Activated CD4-positive, alpha-beta T cell treated with anti-CD3 and anti-CD28 coated beads, Interleukin-2, amount 50 U/mL, for 1 hour (primary cell): Measurements from ENCODE around the gene DOCK10.

Experiments
- DNase-seq: peaks from one replicate; pipeline ENCODE4 v3.0.0-alpha.2; 2020

Gene DOCK10

GRCh38 chr2:224909885-224910573 lies 132.2 kb downstream of the DOCK10 start:
- no peak for DNase-seq

GRCh38 chr2:224908818-224909217 lies 133.4 kb downstream of the DOCK10 start:
- DNase-seq: no peak

- no peak for DNase-seq
These were observed 137.9 kb downstream of the DOCK10 start for GRCh38 chr2:224904381-224904780.

- DNase-seq: no peak
These were observed 138.6 kb downstream of the DOCK10 start for GRCh38 chr2:224903621-224904020.

- no peak for DNase-seq
These were observed 141.1 kb downstream of the DOCK10 start for GRCh38 chr2:224901121-224901676.

- no peak for DNase-seq
These were observed 146.9 kb downstream of the DOCK10 start for GRCh38 chr2:224895377-224895776.

GRCh38 chr2:224894356-224894755 lies 147.9 kb downstream of the DOCK10 start:
- DNase-seq: no peak

GRCh38 chr2:224893848-224894247 lies 148.4 kb downstream of the DOCK10 start:
- DNase-seq: no peak

- no peak for DNase-seq
These were observed 149.6 kb downstream of the DOCK10 start for GRCh38 chr2:224892574-224893204.

GRCh38 chr2:224890372-224890771 lies 151.9 kb downstream of the DOCK10 start:
- DNase-seq: no peak

GRCh38 chr2:224887141-224887540 lies 155.1 kb downstream of the DOCK10 start:
- DNase-seq: no peak

- DNase-seq: no peak
These were observed 156.3 kb downstream of the DOCK10 start for GRCh38 chr2:224885836-224886547.

- DNase-seq: no peak
These were observed 157.0 kb downstream of the DOCK10 start for GRCh38 chr2:224885291-224885690.

- DNase-seq: no peak
These were observed 158.1 kb downstream of the DOCK10 start for GRCh38 chr2:224884188-224884587.

- no peak for DNase-seq
These were observed 158.6 kb downstream of the DOCK10 start for GRCh38 chr2:224883700-224884099.

- DNase-seq: no peak
These were observed 159.1 kb downstream of the DOCK10 start for GRCh38 chr2:224883172-224883516.

GRCh38 chr2:224882291-224883171 lies 159.7 kb downstream of the DOCK10 start:
- no peak for DNase-seq

- no peak for DNase-seq
These were observed 160.4 kb downstream of the DOCK10 start for GRCh38 chr2:224881846-224882245.

- no peak for DNase-seq
These were observed 165.7 kb downstream of the DOCK10 start for GRCh38 chr2:224876522-224876921.

- DNase-seq: no peak
These were observed 166.4 kb downstream of the DOCK10 start for GRCh38 chr2:224875841-224876240.

- DNase-seq: no peak
These were observed 167.1 kb downstream of the DOCK10 start for GRCh38 chr2:224875153-224875552.

GRCh38 chr2:224871813-224872212 lies 170.5 kb downstream of the DOCK10 start:
- no peak for DNase-seq

- no peak for DNase-seq
These were observed 171.9 kb downstream of the DOCK10 start for GRCh38 chr2:224870341-224870740.
